GM19328 (cell line): ENCODE measurements around the gene SPATA2L.
A peak's percentile ranks its signal among the peaks of the same experiment; 100 is the strongest.

Source experiments
- ATAC-seq: cut with Tn5 transposase; IDR thresholded peaks from one replicate; pipeline ENCODE4 v1.9.1; 2021; ENCODE audit warnings: mild to moderate bottlenecking, moderate library complexity; ENCODE audit not compliant: unreplicated experiment

The SPATA2L gene

GRCh38 chr16:89701425-89702406, at the start of gene SPATA2L:
TSS of gene SPATA2L (minus strand) at chr16:89701705. CDS start at chr16:89701232, 473 bp downstream.
- peak; percentile 73 for ATAC-seq

DNA sequence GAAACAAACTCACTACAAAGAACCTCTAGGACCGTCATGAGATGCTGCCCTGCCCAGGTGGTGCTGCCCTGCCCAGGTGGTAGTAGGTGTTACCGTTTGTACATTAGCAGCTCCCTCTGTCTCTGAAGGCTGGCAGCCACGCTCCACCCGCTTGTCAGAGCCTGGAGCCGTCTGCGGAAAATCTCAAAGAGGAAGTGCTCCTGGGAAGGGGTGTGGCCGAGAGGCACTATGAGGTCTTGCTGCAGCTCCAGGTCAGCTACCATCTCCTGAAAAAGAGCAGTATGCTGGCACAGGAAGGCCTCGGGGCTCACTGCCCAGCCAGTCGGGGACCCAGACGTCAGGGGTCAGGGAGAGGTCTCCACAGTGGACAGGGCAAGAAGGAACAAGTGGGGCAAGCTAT, 48.1 kb upstream of the SPATA2L start:
- ATAC-seq: no peak

GRCh38 chr16:89748921-89749320, 47.4 kb upstream of the SPATA2L start:
- ATAC-seq: no peak

- ATAC-seq: no peak
Observed at GRCh38 chr16:89748076-89748475, 46.6 kb upstream of the SPATA2L start.

DNA sequence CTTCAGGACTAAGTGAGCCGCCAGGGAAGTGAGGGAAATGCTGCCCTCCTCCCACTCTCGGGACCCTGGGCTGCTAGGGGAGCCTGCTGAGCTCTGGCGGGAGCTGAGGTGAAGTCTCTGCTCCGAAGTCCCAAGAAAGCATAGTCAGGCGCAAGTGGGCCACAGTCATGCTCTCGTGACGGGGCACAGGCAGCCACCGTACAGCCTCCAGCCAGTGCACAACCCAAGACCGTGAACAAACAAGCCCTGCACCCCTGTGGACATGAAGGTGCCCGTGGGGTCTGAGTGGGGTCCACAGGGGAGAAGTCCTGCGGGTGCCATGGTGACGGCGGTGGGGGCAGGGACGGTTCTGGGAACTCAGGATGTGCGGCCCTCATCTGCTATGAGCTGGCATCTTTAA, 44.5 kb upstream of the SPATA2L start:
- ATAC-seq: no peak

- no peak for ATAC-seq
Observed at GRCh38 chr16:89744813-89745212, 43.3 kb upstream of the SPATA2L start.

DNA sequence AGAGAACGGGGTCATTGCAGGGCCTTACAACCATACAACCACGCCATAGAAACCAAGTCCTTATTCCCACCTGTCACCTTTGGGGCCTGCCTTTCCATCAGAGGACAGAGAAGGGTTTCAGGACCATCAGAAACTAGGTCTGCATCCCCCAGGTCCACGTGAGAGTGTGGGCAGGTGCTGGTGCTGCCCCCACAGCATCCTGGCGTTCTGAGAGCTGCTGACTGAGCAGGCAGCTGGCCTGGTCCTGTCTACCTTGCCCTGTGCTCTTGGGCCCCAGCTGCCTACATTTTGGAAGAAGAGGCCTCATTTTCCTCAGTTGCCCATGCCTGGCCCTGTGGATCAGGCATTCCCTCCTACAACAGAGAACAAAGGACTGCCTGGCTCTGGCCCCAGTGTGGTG, 41.4 kb upstream of the SPATA2L start:
- ATAC-seq: no peak

GRCh38 chr16:89741342-89742014, 40.0 kb upstream of the SPATA2L start:
- ATAC-seq: no peak

GRCh38 chr16:89739383-89739782, 37.9 kb upstream of the SPATA2L start:
- no peak for ATAC-seq

- no peak for ATAC-seq
Observed at GRCh38 chr16:89738538-89739317, 37.2 kb upstream of the SPATA2L start.

DNA sequence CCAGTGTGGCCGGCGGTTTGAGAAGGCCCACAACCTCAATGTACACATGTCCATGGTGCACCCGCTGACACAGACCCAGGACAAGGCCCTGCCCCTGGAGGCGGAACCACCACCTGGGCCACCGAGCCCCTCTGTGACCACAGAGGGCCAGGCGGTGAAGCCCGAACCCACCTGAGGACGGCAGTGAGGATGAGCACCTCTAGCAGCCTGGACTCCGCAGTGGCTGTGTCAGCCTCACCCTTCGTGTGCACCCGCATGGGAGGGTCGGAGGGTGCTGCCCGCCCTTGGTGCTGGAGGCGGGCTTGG, 36.5 kb upstream of the SPATA2L start:
- no peak for ATAC-seq

DNA sequence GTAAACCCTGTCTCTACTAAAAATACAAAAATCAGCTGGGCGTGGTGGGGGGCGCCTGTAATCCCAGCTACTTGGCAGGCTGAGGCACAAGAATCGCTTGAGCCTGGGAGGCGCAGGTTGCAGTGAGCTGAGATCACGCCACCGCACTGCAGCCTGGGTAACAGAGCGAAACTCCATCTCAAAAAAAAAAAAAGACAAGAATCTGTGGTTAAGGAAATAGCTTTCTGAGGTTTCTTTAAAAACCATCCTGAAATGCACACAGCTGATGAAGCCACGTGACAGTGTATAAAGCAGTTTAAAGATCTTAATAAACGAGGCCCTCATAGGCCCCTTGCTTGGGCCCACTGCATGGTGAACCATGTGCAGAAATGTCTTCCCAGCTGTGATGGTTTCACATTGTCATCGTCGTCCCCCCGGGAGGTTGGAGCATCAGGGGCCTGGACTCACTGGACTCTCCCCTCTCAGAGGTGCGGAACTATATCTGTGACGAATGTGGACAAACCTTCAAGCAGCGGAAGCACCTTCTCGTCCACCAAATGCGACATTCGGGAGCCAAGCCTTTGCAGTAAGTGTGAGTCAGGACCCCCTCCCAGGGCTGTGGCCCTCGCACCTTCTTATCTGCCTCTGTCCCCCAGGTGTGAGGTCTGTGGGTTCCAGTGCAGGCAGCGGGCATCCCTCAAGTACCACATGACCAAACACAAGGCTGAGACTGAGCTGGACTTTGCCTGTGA, 36.0 kb upstream of the SPATA2L start:
- no peak for ATAC-seq

DNA sequence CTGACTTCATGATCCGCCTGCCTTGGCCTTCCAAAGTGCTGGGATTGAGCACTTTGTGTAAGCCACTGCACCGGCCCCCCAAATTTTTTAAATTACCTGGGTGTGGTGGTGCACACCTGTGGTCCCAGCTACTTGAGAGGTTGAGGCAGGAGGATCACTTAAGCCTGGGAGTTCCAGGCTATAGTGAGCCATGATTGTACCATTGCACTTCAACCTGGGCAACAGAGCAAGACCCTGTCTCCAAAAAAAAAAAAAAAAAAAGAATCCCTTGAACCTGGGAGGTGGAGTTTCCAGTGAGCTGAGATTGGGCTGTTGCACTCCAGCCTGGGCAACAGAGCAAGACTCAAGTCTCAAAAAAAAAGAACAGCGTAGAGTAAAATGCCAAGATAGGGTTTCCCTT, 35.0 kb upstream of the SPATA2L start:
- ATAC-seq: no peak

GRCh38 chr16:89733792-89734191, 32.3 kb upstream of the SPATA2L start:
- ATAC-seq: no peak

DNA sequence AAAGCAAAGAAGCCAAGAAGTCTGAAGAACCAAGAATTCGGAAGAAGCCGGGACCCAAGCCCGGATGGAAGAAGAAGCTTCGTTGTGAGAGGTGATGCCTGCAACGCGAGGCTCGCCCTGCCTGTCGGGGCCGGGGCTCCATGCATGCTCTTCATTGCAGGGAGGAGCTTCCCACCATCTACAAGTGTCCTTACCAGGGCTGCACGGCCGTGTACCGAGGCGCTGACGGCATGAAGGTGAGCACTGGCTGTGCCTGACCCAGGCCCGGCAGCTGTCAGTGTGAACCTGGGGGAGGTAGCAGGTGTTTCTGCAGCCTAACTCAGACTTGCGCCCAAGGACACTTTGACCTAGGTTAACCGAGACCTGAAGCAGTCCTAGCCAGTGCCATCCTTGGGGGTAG, 31.8 kb upstream of the SPATA2L start:
- no peak for ATAC-seq

DNA sequence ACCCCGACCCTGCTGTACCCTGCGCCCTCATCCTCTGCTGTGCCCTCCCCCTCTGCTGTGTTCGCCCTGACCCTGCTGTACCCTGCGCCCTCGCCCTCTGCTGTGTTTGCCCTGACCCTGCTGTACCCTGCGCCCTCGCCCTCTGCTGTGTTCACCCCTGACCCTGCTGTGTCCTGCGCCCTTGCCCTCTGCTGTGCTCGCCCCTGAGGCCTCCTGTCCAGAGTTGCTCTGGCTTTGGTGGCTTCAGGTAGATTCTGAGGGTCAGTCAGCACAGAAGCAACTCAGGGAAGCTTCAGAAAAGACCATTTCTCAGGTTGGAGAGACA, 31.4 kb upstream of the SPATA2L start:
- ATAC-seq: no peak

- ATAC-seq: no peak
Observed at GRCh38 chr16:89732142-89732917, 30.8 kb upstream of the SPATA2L start.

DNA sequence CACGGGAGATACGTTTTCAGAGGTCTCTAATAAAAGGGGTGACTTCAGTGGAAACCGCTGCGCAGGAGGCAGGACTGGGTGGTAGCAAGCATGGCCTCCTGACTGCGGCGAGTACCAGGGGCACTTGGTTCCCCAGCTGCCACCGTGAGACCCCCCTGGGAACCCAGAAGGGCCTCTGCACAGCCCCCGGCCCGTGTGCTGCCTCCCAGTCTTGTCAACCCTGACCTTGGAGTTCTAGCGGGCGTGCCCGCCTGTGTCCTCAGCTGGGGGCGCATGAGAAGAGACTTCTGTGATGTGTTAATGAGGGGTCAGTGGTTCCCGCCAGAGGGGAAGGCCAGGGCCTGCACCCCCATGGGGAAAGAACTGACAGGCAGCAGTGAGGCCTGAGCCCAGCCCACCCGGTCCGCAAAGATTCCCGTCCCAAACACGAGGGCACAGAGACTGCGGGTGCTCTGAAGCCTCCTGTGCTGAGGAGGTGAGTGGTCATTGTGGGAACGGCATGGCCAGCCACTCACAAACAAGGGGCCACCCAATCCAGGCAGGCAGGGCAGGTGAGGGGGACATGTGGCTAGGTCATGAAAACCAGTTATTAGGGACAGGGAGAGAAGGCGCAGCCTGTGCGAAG, 29.2 kb upstream of the SPATA2L start:
- ATAC-seq: no peak

- no peak for ATAC-seq
Observed at GRCh38 chr16:89729863-89730593, 28.5 kb upstream of the SPATA2L start.
